Hematopoietic multipotent progenitor cell treated with erythropoietin and hydrocortisone succinate and interleukin-3 and kit ligand, for 8 days (in vitro differentiated cells): ENCODE data around the gene CENPS.
"Not testable (repeated sequence)": the region's sequence is repeated elsewhere in the genome, so short reads cannot be mapped to it uniquely, and the experiment has no call there.

Experiments
- DNase-seq: peaks from one replicate; pipeline ENCODE4 v3.0.0-alpha.2; 2015

The CENPS gene

GRCh38 chr1:10421637-10422036, 8.6 kb upstream of the CENPS start:
- DNase-seq = no peak

- no peak for DNase-seq
Measured at GRCh38 chr1:10424034-10424433, 6.2 kb upstream of the CENPS start.

GRCh38 chr1:10424651-10425050, 5.6 kb upstream of the CENPS start:
- no peak for DNase-seq

- DNase-seq = peak; percentile 24
Measured at GRCh38 chr1:10425826-10426534, 4.3 kb upstream of the CENPS start.

GRCh38 chr1:10426535-10426848, 3.7 kb upstream of the CENPS start:
- not testable (repeated sequence) for DNase-seq

GRCh38 chr1:10428984-10429383, 1.2 kb upstream of the CENPS start:
- no peak for DNase-seq

- peak; percentile 28 for DNase-seq
Measured at GRCh38 chr1:10429868-10430215, 391 bp upstream of the CENPS start.

- DNase-seq = peak; percentile 45
Measured at GRCh38 chr1:10431070-10431730, 967 bp downstream of the CENPS start.

- no peak for DNase-seq
Measured at GRCh38 chr1:10432910-10433700, 2.9 kb downstream of the CENPS start.

GRCh38 chr1:10433790-10434189, 3.6 kb downstream of the CENPS start:
- no peak for DNase-seq

GRCh38 chr1:10434590-10434989, 4.4 kb downstream of the CENPS start:
- DNase-seq = no peak

GRCh38 chr1:10437052-10437451, 6.8 kb downstream of the CENPS start:
- DNase-seq = no peak

GRCh38 chr1:10438677-10439163, 8.5 kb downstream of the CENPS start:
- no peak for DNase-seq

- no peak for DNase-seq
Measured at GRCh38 chr1:10440305-10440704, 10.1 kb downstream of the CENPS start.

GRCh38 chr1:10440794-10441193, 10.6 kb downstream of the CENPS start:
- no peak for DNase-seq

- DNase-seq = no peak
Measured at GRCh38 chr1:10444248-10444647, 14.0 kb downstream of the CENPS start.

- no peak for DNase-seq
Measured at GRCh38 chr1:10444795-10445397, 14.7 kb downstream of the CENPS start.

- DNase-seq = no peak
Measured at GRCh38 chr1:10446790-10447422, 16.7 kb downstream of the CENPS start.

GRCh38 chr1:10449751-10450150, 19.5 kb downstream of the CENPS start, which contains the start of gene CORT:
CORT (plus strand) TSS chr1:10450031; CDS start chr1:10450224, 193 bp downstream.
- DNase-seq = no peak

GRCh38 chr1:10450156-10450814, 20.1 kb downstream of the CENPS start:
- no peak for DNase-seq

GRCh38 chr1:10450836-10451235, 20.6 kb downstream of the CENPS start:
- DNase-seq = no peak

GRCh38 chr1:10451287-10451686, 21.1 kb downstream of the CENPS start:
- no peak for DNase-seq
